NOMO-1 treated with DMSO at 0.1 percent for 48 hours (cell line): ENCODE data around the gene COL13A1.

Experiments used
- DNase-seq: peaks from one replicate; lab custom pipeline; 2025; ENCODE audit not compliant: unreplicated experiment; lab: John Stamatoyannopoulos, UW

The COL13A1 gene

DNA sequence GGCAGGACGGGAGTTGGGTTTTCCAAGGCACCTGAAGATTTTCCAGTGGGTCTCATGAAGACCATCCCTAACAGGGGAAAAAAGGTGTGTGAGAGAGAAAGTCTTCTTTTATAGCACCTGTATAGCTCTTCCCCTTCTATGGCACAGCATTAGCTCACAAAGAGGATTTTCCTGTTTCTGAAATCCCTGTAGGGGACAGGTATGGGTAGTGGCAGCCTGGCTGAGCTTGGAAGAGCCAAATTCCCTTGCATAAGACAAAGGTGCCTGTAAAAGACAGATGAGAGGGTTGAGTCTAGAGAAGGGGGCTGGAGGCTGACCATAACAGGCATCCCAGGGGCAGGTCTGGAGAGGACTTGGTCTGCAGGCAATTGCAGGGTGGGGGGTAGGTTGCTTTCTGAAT lies 63.7 kb downstream of the COL13A1 start:
- DNase-seq = no peak

DNA sequence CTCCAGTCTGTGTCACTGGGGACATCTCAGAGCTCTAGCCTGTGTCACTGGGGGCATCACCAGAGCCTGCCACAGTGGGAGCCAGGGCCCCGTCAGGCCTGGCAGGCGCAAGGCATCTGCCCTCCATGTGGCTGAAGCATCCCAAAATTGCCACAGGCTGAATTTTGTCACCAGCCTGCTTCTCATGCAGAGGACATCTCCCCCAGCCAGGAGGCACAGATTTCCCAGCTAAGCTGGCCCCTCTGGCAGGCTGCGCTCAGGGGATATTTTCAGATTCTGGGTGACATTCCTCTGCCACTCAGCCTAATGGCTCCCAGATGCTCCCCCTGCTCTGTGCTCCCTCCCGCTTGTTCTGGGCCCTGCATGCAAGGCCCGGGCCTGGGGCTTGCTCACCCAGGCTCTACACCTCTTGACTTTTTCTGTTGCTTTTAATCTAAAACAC lies 64.6 kb downstream of the COL13A1 start:
- no peak for DNase-seq

DNA sequence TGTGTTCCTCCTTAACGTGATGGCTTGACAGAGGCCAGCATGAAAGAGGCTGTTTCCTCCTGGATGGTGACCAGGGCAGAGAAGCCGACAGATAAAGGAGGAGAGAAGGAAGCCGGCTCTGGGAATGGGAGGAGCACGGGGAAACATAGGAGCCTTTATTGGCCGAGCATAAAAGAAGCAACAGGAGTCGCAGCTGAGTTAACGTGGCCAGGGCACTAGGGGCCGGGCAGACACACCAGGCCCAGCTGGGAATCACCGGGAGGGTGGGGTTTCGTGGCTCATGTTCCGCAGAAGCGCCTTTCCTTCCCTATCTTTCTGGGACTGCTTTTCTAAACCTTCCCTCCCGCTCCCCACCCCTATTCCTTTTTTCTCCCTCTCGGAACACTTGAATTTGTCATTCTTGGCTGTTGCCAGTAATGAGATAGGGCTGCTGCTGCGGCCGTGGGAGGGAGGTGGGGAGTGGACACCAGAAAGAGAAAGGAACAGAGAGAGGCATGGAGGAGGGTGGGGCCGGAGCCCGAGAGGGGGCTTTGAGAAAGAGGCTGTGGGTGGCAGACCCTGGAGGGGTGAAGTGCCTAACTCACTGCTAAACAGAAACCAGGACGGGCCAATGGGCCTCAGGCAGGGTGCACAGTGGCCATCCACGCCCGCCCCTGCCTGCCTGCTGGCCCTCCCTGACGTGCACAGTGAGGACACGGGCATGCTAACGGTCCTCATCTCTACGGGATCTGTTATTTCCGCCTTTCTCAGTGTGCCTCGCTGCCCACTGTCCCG lies 65.2 kb downstream of the COL13A1 start:
- no peak for DNase-seq

DNA sequence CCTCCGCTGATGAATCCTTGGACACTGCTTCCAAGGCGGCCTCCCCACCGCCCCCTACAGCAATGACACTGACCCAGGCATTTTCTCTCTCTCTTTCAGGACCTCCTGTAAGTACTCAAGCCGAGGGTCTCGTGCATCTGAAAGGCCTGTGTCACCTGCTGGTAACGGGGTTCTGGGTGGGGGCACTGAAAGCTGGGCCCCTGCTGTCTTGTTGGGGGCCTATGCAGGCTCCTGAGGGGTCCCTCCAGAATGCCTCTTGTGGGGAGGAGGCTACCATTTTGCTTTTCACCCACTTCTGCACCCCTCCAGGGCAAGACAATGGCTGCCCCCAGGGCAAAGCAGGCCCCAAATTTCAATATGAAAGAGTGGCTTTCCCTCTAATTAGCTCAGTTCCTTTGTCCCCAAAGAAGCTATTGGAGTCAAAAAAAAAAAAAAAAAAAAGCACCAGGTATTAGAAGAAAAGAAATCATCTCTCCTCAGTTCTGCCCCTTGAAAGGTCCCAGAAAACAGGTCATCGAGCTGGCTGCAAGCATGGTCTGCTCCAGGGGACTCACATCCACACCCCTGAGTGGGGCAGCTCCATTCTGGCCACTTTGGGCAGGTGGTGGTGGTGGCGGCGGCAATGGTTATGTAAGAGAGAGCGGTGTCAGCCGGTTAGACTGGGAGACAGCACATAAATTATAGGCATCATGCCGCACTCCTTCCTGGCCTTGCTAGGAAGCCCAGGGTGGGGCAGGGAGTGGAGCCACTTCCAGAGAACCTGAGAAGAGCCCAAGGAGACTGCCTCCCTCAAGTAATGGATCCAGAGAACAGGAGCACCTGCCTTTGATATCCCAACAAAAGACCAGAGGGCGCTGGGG lies 66.2 kb downstream of the COL13A1 start:
- no peak for DNase-seq

DNA sequence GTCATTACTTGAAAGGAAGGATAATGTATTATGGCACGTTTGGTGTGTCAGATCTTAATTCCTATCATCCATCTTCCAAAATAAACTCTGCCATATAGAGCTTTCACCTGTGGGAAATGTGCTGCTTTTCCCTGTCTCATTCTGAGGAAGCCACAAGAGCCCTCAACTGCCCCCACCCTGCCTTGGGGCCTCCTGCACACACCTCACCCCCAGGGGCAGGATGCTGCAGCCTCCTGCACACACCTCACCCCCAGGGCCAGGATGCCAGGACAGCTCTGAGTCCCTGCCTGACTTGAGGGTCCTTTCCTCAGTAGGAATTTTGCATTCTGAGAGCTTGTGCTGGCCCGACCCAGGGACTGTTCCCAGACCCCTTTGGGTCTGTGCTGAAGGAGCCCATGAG lies 67.1 kb downstream of the COL13A1 start:
- no peak for DNase-seq

DNA sequence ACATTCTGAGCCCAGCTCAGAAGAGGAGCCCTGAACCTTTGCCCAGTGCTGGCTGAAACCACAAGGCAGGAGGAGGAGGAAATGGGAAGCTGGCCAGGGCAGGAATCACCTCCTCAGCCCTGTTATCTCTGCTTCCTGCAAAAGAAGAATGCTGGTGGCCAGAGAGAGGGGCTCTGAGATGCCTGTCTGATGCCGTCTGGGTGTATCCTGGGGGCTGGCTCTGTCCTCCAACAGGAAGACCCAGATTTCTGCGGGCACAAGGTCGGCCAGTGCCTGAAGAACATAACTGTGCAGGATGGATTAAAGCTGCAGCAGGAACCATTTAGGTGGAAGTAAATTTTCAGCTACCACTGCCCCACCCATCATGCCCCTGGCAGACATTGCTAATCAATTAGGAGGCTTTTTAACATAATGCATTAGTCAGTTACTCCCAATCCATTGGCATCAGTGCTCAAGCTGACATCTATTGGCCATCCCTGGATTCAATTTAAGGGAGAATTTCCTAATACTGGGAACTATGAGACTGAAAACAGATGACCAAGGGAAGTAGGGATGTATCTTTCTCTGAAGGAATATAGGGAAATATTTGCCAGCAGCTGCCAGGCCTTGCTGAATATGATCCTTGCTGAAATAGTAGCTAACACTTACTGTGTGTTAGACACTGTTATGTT lies 67.7 kb downstream of the COL13A1 start:
- DNase-seq = no peak

GRCh38 chr10:69870591-69870990 lies 68.9 kb downstream of the COL13A1 start:
- no peak for DNase-seq

DNA sequence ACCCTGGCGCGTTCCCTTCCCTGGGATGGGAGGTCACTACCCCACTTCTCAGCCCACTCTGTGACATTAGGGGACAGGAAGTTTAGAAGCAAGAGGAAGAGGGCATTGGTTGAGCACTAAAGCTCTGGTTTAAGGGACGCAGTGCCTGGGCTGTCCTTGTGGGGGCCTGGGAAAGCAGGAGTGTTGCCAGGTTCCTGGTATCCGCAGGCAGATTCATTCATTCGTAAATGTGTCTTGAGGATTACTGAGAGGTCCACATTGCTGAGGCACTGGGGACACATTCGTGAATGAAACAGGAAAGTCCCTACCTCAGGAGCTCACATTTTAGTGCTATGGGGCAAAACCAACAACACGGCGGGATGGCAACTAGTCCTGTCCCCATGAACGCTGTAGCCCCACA lies 69.4 kb downstream of the COL13A1 start:
- DNase-seq = no peak

GRCh38 chr10:69872323-69872722 lies 70.6 kb downstream of the COL13A1 start:
- DNase-seq = no peak

- DNase-seq = no peak
Observed at GRCh38 chr10:69873135-69873639, 71.5 kb downstream of the COL13A1 start.

GRCh38 chr10:69874449-69874848 lies 72.7 kb downstream of the COL13A1 start:
- no peak for DNase-seq

- no peak for DNase-seq
Observed at GRCh38 chr10:69875856-69876255, 74.2 kb downstream of the COL13A1 start.

DNA sequence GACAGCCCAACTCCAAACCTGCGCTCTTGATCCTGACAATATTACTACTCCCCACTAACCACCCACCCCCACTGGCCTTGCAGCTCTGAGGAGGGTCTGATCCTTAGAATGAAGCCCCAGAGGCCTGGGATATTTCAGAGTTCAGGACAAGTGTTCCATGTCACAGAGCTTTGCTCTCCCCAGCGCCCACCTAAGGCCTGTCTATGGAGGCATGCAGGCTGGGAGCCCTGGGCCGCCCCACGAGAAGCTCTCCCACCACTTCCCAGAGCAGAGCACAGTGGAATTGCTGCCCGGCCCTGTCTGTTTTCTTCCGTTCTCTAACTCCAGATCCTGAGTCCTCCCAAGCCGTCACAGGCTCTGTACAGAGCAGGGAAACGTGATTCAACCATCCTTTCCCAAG lies 74.6 kb downstream of the COL13A1 start:
- no peak for DNase-seq

- DNase-seq = no peak
Observed at GRCh38 chr10:69876931-69877330, 75.2 kb downstream of the COL13A1 start.

DNA sequence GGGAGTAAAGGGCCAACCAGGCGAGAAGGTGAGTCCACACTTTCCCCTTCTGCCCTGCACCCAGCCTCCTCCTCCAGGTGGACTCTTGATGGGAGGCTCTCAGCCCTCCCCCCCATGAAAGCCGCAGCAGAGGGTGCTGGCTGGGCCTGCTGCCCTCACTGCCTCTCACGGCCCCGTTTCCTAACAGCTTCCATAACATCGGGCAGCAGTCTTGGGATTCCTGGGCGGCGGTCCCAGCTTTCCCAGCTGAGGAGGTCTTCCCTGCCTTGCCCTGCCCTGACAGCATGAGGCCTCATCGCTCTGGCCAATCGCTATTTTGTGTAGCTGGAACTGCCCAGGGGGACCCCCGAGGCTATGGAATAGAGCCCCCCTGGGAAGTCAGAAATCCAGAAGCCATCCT lies 76.3 kb downstream of the COL13A1 start:
- no peak for DNase-seq

GRCh38 chr10:69878951-69879350 lies 77.2 kb downstream of the COL13A1 start:
- DNase-seq = no peak

DNA sequence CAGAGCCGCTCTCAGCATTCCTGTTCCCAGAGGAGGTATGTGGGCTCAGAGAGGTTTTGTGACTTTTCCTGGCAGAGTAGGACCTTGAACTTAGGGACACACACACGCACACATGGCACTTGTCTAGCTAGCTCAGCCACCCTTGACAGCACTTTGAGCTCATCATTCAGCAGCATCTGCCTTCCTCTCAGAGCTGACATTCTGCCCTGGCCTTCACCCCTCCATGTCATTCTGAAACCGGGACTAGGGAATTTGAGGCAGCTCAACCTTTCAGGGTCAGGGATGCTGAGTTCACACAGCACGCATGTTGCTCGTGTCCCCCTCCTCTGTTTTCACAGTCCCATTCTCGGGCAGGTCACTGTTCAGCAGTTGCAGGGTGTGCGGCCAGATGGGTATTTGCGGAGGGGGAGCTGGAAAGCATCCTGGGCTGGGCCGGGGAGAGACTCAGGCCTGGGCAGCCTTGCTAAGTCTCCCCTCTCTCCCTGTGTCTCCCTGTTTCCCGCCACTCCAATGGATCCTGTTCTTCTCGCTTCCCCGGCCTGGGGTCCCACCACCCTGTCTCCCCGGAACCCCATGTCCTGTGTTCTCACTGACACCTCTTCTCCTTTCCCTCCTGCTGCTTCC lies 78.0 kb downstream of the COL13A1 start:
- DNase-seq = no peak

DNA sequence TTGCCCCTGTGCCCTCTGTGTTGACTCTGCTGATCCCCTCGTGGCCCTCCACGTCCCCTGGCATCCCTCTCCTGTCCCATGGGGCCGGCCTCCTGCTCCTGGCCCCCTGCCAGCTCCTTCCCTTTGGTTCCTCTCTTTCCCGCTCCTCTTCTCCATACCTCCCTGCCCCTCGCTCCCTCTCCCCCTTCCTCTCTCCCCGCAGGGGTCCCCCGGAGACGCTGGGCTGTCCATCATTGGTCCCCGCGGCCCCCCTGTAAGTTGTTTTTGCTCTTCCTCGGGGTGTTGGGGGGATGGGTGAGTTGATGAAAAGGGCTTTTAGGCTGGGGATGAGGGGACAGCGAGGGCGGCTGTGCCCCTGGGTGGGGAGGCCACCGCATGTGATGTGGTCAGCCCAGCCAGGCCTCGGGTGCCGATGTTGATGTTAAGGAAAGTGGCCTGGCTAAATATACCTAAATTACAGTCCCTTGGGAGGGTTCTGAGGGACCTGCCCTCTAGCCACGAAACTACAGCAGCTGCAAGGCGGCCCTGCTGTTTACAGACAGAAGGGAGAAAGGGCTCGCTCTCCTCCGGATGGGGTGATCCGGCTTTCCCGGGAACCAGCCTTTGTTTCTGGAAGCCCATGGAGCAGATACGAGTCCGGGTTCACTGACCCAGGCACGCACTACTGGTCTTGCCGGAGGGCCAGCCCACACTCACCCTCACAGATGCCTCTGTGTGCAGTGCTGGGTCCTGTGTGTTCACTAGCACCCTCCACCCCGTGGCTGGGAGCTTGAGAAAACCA lies 78.8 kb downstream of the COL13A1 start:
- DNase-seq = no peak

DNA sequence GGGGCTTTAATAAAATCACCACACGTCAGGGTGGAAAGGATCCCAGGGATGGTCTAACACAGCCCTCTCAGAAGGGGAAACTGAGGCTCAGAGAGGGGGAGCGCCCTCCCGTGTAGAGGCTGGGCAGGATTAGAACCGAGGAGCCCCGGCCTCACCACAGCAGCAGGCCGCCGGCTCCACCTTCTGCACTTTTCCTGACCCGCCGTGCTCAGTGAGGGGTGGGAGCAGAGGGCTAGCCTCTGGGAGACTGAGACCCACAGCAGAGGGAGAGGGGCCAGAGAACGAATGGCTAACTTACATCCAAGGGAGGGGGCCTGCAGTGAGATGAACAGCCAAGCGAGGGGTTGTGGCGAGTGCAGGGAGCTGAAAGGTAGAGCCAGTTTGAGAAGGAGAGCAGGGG lies 79.5 kb downstream of the COL13A1 start:
- DNase-seq = no peak

- no peak for DNase-seq
Observed at GRCh38 chr10:69883310-69884023, 81.8 kb downstream of the COL13A1 start.
